Airway epithelial cell (primary cell): Measurements from ENCODE around the gene IPP. TPM values are rescaled to one million over a fixed set of nuclear protein-coding genes. Genes with fewer than 3 reads are reported as not detected.

Experiments
- total RNA-seq: library from RNA; depleted of rRNA; stranded (reverse); fragments of >200 nt; gene quantifications from 2 replicates; pipeline ENCODE4 v1.2.3, GENCODE V29; 2015

Gene IPP
- total RNA-seq, result 6.7 and 8.0 TPM in 2 replicates

DNA sequence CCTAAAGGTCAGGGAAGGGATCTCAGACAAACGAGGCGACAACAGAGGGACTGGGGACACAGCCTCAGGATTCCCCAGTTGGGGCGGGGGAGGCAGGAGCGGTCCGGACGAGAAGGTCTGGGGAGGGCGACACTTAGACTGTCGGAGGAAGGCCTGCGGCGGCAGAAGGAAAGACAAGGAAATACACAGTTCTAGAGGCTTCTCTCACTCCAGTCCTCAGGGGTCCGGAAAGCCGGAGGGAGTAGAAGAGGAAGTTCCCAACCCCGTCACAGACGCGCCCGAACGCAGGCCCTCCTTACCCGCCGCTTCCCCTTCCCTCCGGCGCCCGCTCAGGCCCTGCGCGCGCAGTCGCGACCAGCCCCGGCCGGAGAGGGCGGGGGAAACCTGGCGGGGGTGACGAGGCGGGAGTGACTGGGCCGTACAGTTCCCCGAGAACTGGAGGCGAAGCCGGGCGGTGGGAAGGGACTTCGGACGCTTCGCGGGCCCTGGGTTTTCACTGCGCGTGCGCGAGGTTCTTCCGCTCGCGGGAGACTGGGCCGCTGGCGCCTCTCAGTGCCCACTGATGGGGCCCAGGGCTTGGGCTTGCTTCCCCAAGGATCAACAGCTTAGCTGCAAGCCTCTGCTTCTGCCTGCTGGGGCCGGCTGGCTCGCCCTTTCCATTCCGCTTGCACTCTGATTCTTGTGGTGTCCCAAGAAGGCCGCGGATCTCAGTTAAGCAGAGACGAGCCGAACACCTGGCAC is at the start of gene IPP:
Gene IPP, minus strand, starts transcription at position 356 of the 741 bp plus-strand sequence. CDS start 4,242 bp downstream, outside the sequence.

DNA sequence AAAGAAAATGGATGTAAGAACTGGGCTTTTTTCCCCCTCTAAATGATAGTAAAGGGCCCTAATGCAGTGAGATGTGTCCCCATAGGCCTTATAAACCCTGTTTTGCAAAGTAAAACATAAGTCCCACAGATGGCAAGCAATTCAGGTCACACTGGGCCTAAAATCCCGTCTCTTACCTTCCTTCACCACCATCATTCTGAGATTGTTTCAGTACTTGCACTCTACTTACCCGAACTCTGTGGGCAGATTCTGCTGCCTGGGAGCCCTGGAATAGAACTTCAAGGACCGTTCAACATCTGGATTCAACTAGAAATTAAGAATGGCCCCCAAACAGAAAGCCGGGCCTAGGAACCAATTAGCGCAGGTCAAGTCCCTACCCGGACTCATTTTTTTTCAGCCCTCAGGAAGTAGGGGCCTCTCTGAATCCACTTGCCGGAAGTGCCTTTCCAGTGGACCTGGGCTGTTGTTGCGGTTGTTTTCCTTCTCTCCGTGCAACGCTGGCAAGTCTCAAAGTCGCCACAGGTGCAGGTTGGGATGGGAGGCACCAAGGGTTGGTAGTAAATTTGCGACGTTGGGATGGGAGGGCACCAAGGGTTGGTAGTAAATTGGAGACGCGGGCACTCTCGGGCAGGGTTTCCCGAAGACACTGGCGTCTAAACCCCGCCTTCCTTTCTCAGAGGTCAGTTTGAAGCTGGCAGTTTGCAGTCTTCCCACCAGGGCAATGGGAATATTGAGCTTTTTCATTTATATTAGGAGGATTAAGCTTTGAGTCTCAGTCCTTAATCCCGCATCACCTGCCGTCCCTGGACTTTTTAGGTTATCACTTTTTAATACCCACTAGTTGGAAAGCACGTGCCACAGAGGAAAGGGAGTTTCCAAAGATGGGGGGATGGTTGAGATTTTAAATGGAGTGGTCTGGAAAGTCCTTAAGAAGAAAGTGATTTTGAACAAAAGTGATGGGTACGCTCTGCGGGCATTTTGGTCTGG is 62.4 kb downstream of the IPP start, which contains the start of gene TMEM69:
Gene TMEM69, plus strand, starts transcription at position 428 of the 987 bp plus-strand sequence. CDS start 2,888 bp downstream, outside the sequence.

DNA sequence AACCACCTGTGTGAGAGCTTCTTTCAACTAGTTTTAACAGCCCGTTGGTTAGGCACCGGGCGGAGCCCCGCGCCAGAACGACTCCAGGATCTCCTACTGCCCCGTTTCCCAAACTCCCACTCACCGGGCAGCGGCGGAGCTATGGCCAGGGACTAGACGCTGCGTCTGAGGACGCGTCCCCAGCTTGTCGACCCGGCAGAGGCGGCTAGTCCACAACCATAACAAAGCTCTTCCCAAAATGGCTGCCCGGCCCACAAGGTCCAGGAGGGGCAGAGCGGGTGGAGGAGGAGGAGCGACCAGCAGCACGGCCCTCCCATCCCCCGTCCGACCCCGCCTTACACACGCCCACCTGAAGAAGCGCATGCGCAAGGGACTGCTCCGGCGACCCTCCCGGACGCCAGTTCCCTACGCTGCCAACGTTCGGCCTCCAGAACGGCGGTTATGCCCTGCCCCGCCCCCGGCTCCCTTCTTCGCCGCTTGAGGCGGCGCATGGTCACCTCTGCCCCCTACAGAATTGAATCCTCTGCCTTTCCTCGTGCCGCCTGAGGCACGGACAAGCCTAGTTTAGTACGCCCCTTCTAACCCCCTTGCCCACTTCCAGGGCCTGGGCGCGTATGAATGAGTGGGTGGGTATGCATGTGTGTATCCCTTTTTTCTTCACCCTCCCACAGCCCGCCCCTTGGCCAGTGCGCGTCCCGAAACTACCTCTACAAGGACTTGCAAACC is 64.0 kb downstream of the IPP start, which contains the start of gene GPBP1L1:
Gene GPBP1L1, minus strand, starts transcription at position 246 of the 726 bp plus-strand sequence. CDS start 27,446 bp downstream, outside the sequence.

Other genes with a start within 250 kb of the IPP start
- gene PRDX1, start 228.8 kb downstream of the IPP start, total RNA-seq, result 671 and 698 TPM in 2 replicates
- 102 and 107 TPM in 2 replicates for gene AKR1A1, start 199.8 kb downstream of the IPP start, total RNA-seq
- gene NASP, start 166.6 kb downstream of the IPP start, total RNA-seq, result 67.7 and 83.7 TPM in 2 replicates
- gene CCDC17, start 126.6 kb downstream of the IPP start, total RNA-seq, result 0.19 and 0.56 TPM in 2 replicates
- 65.5 and 85.0 TPM in 2 replicates for gene GPBP1L1, start 64.1 kb downstream of the IPP start, total RNA-seq
- gene TMEM69, start 62.5 kb downstream of the IPP start, total RNA-seq, result 48.7 and 55.4 TPM in 2 replicates
- 10.3 and 15.2 TPM in 2 replicates for gene MAST2, start 53.0 kb upstream of the IPP start, total RNA-seq